GM19455 (cell line): ENCODE data around the gene PCDHGA9.
"Not testable (repeated sequence)": the region's sequence is repeated elsewhere in the genome, so short reads cannot be mapped to it uniquely, and the experiment has no call there.

Source experiments
- ATAC-seq: cut with Tn5 transposase; IDR thresholded peaks from one replicate; pipeline ENCODE4 v1.9.1; 2021; ENCODE audit not compliant: unreplicated experiment

Gene PCDHGA9

GRCh38 chr5:141402553-141403243, at the start of gene PCDHGA9:
PCDHGA9 (plus strand) TSS chr5:141402778; CDS start chr5:141402953, 175 bp downstream.
- ATAC-seq = no peak

GRCh38 chr5:141354900-141355469, 47.6 kb upstream of the PCDHGA9 start, which contains the start of gene PCDHGA4:
PCDHGA4 (plus strand) TSS chr5:141355021; CDS start chr5:141355108, 87 bp downstream.
- ATAC-seq = no peak

- ATAC-seq = no peak
Measured at GRCh38 chr5:141355641-141356040, 46.9 kb upstream of the PCDHGA9 start.

- no peak for ATAC-seq
Measured at GRCh38 chr5:141356133-141356532, 46.4 kb upstream of the PCDHGA9 start.

- no peak for ATAC-seq
Measured at GRCh38 chr5:141356950-141357349, 45.6 kb upstream of the PCDHGA9 start.

GRCh38 chr5:141359790-141360426, 42.7 kb upstream of the PCDHGA9 start, which contains the start of gene PCDHGB2:
PCDHGB2 (plus strand) TSS chr5:141359994; CDS start chr5:141360136, 142 bp downstream.
- no peak for ATAC-seq

- no peak for ATAC-seq
Measured at GRCh38 chr5:141360685-141361084, 41.9 kb upstream of the PCDHGA9 start.

- no peak for ATAC-seq
Measured at GRCh38 chr5:141362719-141363118, 39.9 kb upstream of the PCDHGA9 start.

- ATAC-seq = no peak
Measured at GRCh38 chr5:141363952-141364660, 38.5 kb upstream of the PCDHGA9 start, which contains the start of gene PCDHGA5. PCDHGA5 (plus strand) TSS chr5:141364162; CDS start chr5:141364331, 169 bp downstream.

GRCh38 chr5:141366016-141366896, 36.3 kb upstream of the PCDHGA9 start:
- ATAC-seq = no peak

GRCh38 chr5:141369994-141370848, 32.4 kb upstream of the PCDHGA9 start, which contains the start of gene PCDHGB3:
PCDHGB3 (plus strand) TSS chr5:141370242; CDS start chr5:141370395, 153 bp downstream.
- ATAC-seq = peak; percentile 98

- ATAC-seq = no peak
Measured at GRCh38 chr5:141371572-141372475, 30.8 kb upstream of the PCDHGA9 start.

- ATAC-seq = no peak
Measured at GRCh38 chr5:141373673-141374317, 28.8 kb upstream of the PCDHGA9 start, which contains the start of gene PCDHGA6. PCDHGA6 (plus strand) TSS chr5:141373891; CDS start chr5:141374084, 193 bp downstream.

- ATAC-seq = no peak
Measured at GRCh38 chr5:141374627-141375026, 28.0 kb upstream of the PCDHGA9 start.

GRCh38 chr5:141375444-141376155, 27.0 kb upstream of the PCDHGA9 start:
- ATAC-seq = not testable (repeated sequence)

- no peak for ATAC-seq
Measured at GRCh38 chr5:141382469-141383294, 19.9 kb upstream of the PCDHGA9 start, which contains the start of gene PCDHGA7. PCDHGA7 (plus strand) TSS chr5:141382742; CDS start chr5:141382900, 158 bp downstream.
